Measurements from ENCODE around the gene SEC11A.

DNA sequence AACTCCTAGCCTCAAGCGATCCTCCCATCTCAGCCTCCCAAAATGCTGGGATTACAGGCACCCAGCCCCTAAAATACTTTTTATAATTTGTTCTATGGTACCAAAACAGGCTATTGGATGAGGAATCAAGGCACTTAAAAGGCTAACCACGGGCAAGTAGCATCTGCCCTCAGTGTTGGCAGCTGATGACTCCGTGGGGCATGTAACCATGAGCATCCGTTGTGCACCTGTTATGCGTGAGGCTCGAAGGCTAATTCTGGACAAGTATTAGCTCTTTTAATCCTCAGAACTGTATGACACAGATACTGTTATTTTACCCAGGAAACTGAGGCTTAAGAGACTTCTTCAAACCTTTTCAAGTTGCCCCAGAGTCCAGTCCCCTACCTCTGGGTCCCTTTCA is 72.1 kb downstream of the SEC11A start:
- TF ChIP-seq, protein P1, sequence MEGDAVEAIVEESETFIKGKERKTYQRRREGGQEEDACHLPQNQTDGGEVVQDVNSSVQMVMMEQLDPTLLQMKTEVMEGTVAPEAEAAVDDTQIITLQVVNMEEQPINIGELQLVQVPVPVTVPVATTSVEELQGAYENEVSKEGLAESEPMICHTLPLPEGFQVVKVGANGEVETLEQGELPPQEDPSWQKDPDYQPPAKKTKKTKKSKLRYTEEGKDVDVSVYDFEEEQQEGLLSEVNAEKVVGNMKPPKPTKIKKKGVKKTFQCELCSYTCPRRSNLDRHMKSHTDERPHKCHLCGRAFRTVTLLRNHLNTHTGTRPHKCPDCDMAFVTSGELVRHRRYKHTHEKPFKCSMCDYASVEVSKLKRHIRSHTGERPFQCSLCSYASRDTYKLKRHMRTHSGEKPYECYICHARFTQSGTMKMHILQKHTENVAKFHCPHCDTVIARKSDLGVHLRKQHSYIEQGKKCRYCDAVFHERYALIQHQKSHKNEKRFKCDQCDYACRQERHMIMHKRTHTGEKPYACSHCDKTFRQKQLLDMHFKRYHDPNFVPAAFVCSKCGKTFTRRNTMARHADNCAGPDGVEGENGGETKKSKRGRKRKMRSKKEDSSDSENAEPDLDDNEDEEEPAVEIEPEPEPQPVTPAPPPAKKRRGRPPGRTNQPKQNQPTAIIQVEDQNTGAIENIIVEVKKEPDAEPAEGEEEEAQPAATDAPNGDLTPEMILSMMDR (conservative IDR thresholded peaks at IDR 0.05) = no peak
- TF ChIP-seq ZFX (IDR thresholded peaks at IDR 0.05) = no peak

Measured in C4-2B (cell line).